Fibroblast of pulmonary artery (primary cell): ENCODE results near the gene RAF1.
A peak's percentile ranks its signal among the peaks of the same experiment; 100 is the strongest.

Experiments used
- DNase-seq: peaks from one replicate; pipeline ENCODE4 v3.0.0-alpha.2; 2010; ENCODE audit warnings: low read depth
- H3K4me3 ChIP-seq: replicated peaks from 2 replicates; pipeline ENCODE4 v1.5.1; 2011; ENCODE audit warnings: low read depth, mild to moderate bottlenecking, control low read depth, low read length, moderate library complexity
- CTCF ChIP-seq: IDR thresholded peaks from 2 replicates; pipeline ENCODE4 v1.5.1; 2011; ENCODE audit warnings: mild to moderate bottlenecking, control low read depth, low read length, inconsistent platforms; ENCODE audit errors: missing control alignments

RAF1 gene

GRCh38 chr3:12585970-12586369 lies 77.9 kb downstream of the RAF1 start:
- no peak for TF ChIP-seq CTCF
- no peak for DNase-seq
- H3K4me3 ChIP-seq: no peak overlapping the region

GRCh38 chr3:12585181-12585580 lies 78.7 kb downstream of the RAF1 start:
- no peak for DNase-seq
- no peak for TF ChIP-seq CTCF
- no peak overlapping the region for H3K4me3 ChIP-seq

- no peak for TF ChIP-seq CTCF
- no peak for DNase-seq
- H3K4me3 ChIP-seq: no peak overlapping the region
Observed at GRCh38 chr3:12584083-12584482, 79.8 kb downstream of the RAF1 start.

- no peak for DNase-seq
- H3K4me3 ChIP-seq: no peak overlapping the region
- TF ChIP-seq CTCF: no peak
Observed at GRCh38 chr3:12583280-12583679, 80.6 kb downstream of the RAF1 start.

- TF ChIP-seq CTCF: no peak
- H3K4me3 ChIP-seq: no peak overlapping the region
- DNase-seq: no peak
Observed at GRCh38 chr3:12582730-12583129, 81.2 kb downstream of the RAF1 start.

GRCh38 chr3:12579905-12580304 lies 84.0 kb downstream of the RAF1 start:
- DNase-seq: peak; percentile 58
- no peak for TF ChIP-seq CTCF
- no peak overlapping the region for H3K4me3 ChIP-seq

- no peak for DNase-seq
- H3K4me3 ChIP-seq: no peak overlapping the region
- TF ChIP-seq CTCF: no peak
Observed at GRCh38 chr3:12579456-12579855, 84.5 kb downstream of the RAF1 start.
